WTC11 (cell line): ENCODE data around the gene PRKCZ. TPM values are rescaled to one million over a fixed set of nuclear protein-coding genes. Genes with fewer than 3 reads are reported as not detected.

Experiments used
- ATAC-seq: fragments of 200-7000 bp; cut with Tn5 transposase; 2 replicates; pipeline ENCODE4 v1.10.0; 2021; ENCODE audit warnings: mild to moderate bottlenecking, moderate library complexity
- CTCF ChIA-PET: fragments of 300-600 bp; sonication (Branson Sonifier 250); formaldehyde crosslinking; loops from one replicate; lab custom pipeline; 2021; ENCODE audit warnings: antibody characterized with exemption; lab: Charles Lee
- POLR2A ChIA-PET: fragments of 350-600 bp; sonication (Branson Sonifier 250); formaldehyde crosslinking; loops from one replicate; lab custom pipeline; 2021; ENCODE audit warnings: antibody characterized with exemption; lab: Charles Lee
- DNase-seq: peaks from one replicate; pipeline ENCODE4 v3.0.0; 2021; ENCODE audit warnings: low spot score
- H3K27ac Mint-ChIP-seq: 2 replicates; pipeline ENCODE4 v1.8.0; 2021; ENCODE audit warnings: mixed read lengths
- H3K27me3 Mint-ChIP-seq: 2 replicates; pipeline ENCODE4 v1.8.0; 2021; ENCODE audit warnings: low read depth, mild to moderate bottlenecking, moderate library complexity, mixed read lengths
- H3K36me3 Mint-ChIP-seq: 2 replicates; pipeline ENCODE4 v1.8.0; 2021; ENCODE audit warnings: mixed read lengths
- H3K4me1 Mint-ChIP-seq: 2 replicates; pipeline ENCODE4 v1.8.0; 2022; ENCODE audit warnings: mixed read lengths
- H3K4me3 Mint-ChIP-seq: 2 replicates; pipeline ENCODE4 v1.8.0; 2021; ENCODE audit warnings: mild to moderate bottlenecking, moderate library complexity, mixed read lengths
- H3K9me3 Mint-ChIP-seq: 2 replicates; pipeline ENCODE4 v1.8.0; 2021; ENCODE audit warnings: mixed read lengths
- AFF4 ChIP-seq: sonication (generic); formaldehyde crosslinking; IDR thresholded peaks from 2 replicates; pipeline ENCODE4 v1.8.1; 2023; ENCODE audit warnings: mild to moderate bottlenecking, missing genetic modification reagents, borderline replicate concordance
- ATF1 ChIP-seq: sonication (generic); formaldehyde crosslinking; IDR thresholded peaks from 2 replicates; pipeline ENCODE4 v1.8.1; 2023; ENCODE audit warnings: mild to moderate bottlenecking, moderate library complexity, missing genetic modification reagents
- CDX4 ChIP-seq: fragments of 250-450 bp; sonication (Bioruptor Pico); IDR thresholded peaks from 2 replicates; pipeline ENCODE4 v1.9.0; 2021; ENCODE audit warnings: moderate library complexity, mild to moderate bottlenecking, inconsistent platforms, borderline replicate concordance
- CREB1 ChIP-seq: sonication (generic); formaldehyde crosslinking; IDR thresholded peaks from 2 replicates; pipeline ENCODE4 v1.8.0; 2023; ENCODE audit warnings: mild to moderate bottlenecking, missing genetic modification reagents
- CREM ChIP-seq: sonication (generic); formaldehyde crosslinking; IDR thresholded peaks from 2 replicates; pipeline ENCODE4 v1.8.1; 2022; ENCODE audit warnings: mild to moderate bottlenecking, missing genetic modification reagents, moderate library complexity
- E2F5 ChIP-seq: sonication (generic); formaldehyde crosslinking; IDR thresholded peaks from 2 replicates; pipeline ENCODE4 v1.8.1; 2022; ENCODE audit warnings: mild to moderate bottlenecking, moderate library complexity, missing genetic modification reagents
- EMX1 ChIP-seq: fragments of 250-450 bp; sonication (Bioruptor Pico); IDR thresholded peaks from 2 replicates; pipeline ENCODE4 v1.8.0; 2021; ENCODE audit warnings: mild to moderate bottlenecking
- ETV6 ChIP-seq: sonication (generic); formaldehyde crosslinking; IDR thresholded peaks from 2 replicates; pipeline ENCODE4 v1.8.1; 2022; ENCODE audit warnings: mild to moderate bottlenecking, missing genetic modification reagents
- GABPB1 ChIP-seq: sonication (generic); formaldehyde crosslinking; IDR thresholded peaks from 2 replicates; pipeline ENCODE4 v1.8.1; 2023; ENCODE audit warnings: mild to moderate bottlenecking, missing genetic modification reagents
- GTF2I ChIP-seq: fragments of 250-450 bp; sonication (Bioruptor Pico); conservative IDR thresholded peaks from 2 replicates; pipeline ENCODE4 v1.4.0; 2021; ENCODE audit warnings: mild to moderate bottlenecking
- KAT7 ChIP-seq: sonication (generic); formaldehyde crosslinking; IDR thresholded peaks from 2 replicates; pipeline ENCODE4 v1.8.1; 2023; ENCODE audit warnings: missing genetic modification reagents, mild to moderate bottlenecking, borderline replicate concordance
- SMAD4 ChIP-seq: sonication (generic); formaldehyde crosslinking; IDR thresholded peaks from 2 replicates; pipeline ENCODE4 v1.8.0; 2022; ENCODE audit warnings: mild to moderate bottlenecking, missing genetic modification reagents
- TCF7 ChIP-seq: sonication (generic); formaldehyde crosslinking; IDR thresholded peaks from 2 replicates; pipeline ENCODE4 v1.8.0; 2022; ENCODE audit warnings: mild to moderate bottlenecking, low read depth, missing genetic modification reagents, moderate library complexity
- TP53 ChIP-seq: sonication (generic); formaldehyde crosslinking; IDR thresholded peaks from 2 replicates; pipeline ENCODE4 v1.8.1; 2023; ENCODE audit warnings: mild to moderate bottlenecking, missing genetic modification reagents
- ZNF232 ChIP-seq: sonication (generic); formaldehyde crosslinking; IDR thresholded peaks from 2 replicates; pipeline ENCODE4 v1.8.0; 2022; ENCODE audit warnings: mild to moderate bottlenecking, missing genetic modification reagents
- ZNF317 ChIP-seq: sonication (generic); formaldehyde crosslinking; IDR thresholded peaks from 2 replicates; pipeline ENCODE4 v1.8.1; 2023; ENCODE audit warnings: low read depth, mild to moderate bottlenecking, moderate library complexity, missing genetic modification reagents, borderline replicate concordance
- ZNF423 ChIP-seq: fragments of 250-450 bp; sonication (Bioruptor Pico); IDR thresholded peaks from 2 replicates; pipeline ENCODE4 v2.1.2; 2022; ENCODE audit warnings: mild to moderate bottlenecking, moderate library complexity
- ZNF425 ChIP-seq: fragments of 250-450 bp; sonication (Bioruptor Pico); conservative IDR thresholded peaks from 2 replicates; pipeline ENCODE4 v1.9.0; 2021; ENCODE audit warnings: mild to moderate bottlenecking
- ZNF532 ChIP-seq: fragments of 250-450 bp; sonication (Bioruptor Pico); IDR thresholded peaks from 2 replicates; pipeline ENCODE4 v1.9.0; 2021; ENCODE audit warnings: mild to moderate bottlenecking, borderline replicate concordance
- ZSCAN18 ChIP-seq: fragments of 250-450 bp; sonication (Bioruptor Pico); IDR thresholded peaks from 2 replicates; pipeline ENCODE4 v2.1.2; 2022; ENCODE audit warnings: mild to moderate bottlenecking, moderate library complexity
- total RNA-seq: library from RNA; stranded (reverse); gene quantifications from 3 replicates; pipeline ENCODE4 v1.2.3, GENCODE V29; 2021

Gene PRKCZ
- total RNA-seq, 1 experiment from 2014 or later: 52.5 TPM

GRCh38 chr1:2107586-2108212 is 57.5 kb downstream of the PRKCZ start:
- Mint-ChIP-seq H3K4me1 (peaks cover 7% of the 10 kb centered on the region), H3K9me3 (no peaks in the 10 kb centered on the region), H3K4me3 (no peak overlapping the region)
- DNase-seq: no peak
- POLR2A ChIA-PET: interaction anchor here (1.2 kb wide), 1 partner anchor 25 kb away, joined by 5 read pairs; no protein-coding TSS in a partner anchor
- no peak for TF ChIP-seq EMX1 (CRISPR knock-in tag)
- TF ChIP-seq CREM (CRISPR knock-in tag): no peak
- TF ChIP-seq GABPB1 (CRISPR knock-in tag): no peak
- no peak for TF ChIP-seq ZNF425 (CRISPR knock-in tag)
- no peak for TF ChIP-seq AFF4
- TF ChIP-seq CDX4 (CRISPR knock-in tag): no peak
- no peak for TF ChIP-seq TCF7 (CRISPR knock-in tag)
- TF ChIP-seq ZNF423 (CRISPR knock-in tag): no peak
- no peak for TF ChIP-seq TP53 (CRISPR knock-in tag)
- TF ChIP-seq ZSCAN18 (CRISPR knock-in tag): no peak
- no peak for TF ChIP-seq ZNF232 (CRISPR knock-in tag)
- TF ChIP-seq GTF2I (CRISPR knock-in tag): no peak
- no peak for TF ChIP-seq SMAD4 (CRISPR knock-in tag)
- no peak for TF ChIP-seq KAT7 (CRISPR knock-in tag)
- TF ChIP-seq ATF1 (CRISPR knock-in tag): no peak
- TF ChIP-seq ZNF317: no peak
- TF ChIP-seq, all 79 proteins: peak for 0
- Mint-ChIP-seq H3K27ac (0 out of 2 replicates have a peak overlapping the region, but pooled peaks have one; percentile 23), H3K27me3 (no peaks in the 10 kb centered on the region), H3K36me3 (peaks cover 4% of the 10 kb centered on the region; the same call in 1 of the 2 replicates)
- ATAC-seq: no peak
- CTCF ChIA-PET: interaction anchor here (1.3 kb wide), 1 partner anchor 32 kb away, joined by 3 read pairs; no protein-coding TSS in a partner anchor

- no peak overlapping the region for H3K4me3 Mint-ChIP-seq
- peak; percentile 81 for DNase-seq
- ATAC-seq: peak; percentile 83
- no peaks in the 10 kb centered on the region for H3K27me3 Mint-ChIP-seq
- CTCF ChIA-PET: interaction anchor here (0.5 to 1.7 kb wide), 21 partner anchors 8 to 185 kb away, joined by 3 to 49 read pairs (median 4); no protein-coding TSS in a partner anchor
- POLR2A ChIA-PET: interaction anchor here (1.2 kb wide), 1 partner anchor 24 kb away, joined by 5 read pairs; no protein-coding TSS in a partner anchor
- H3K4me1 Mint-ChIP-seq: peaks cover 7% of the 10 kb centered on the region
- H3K9me3 Mint-ChIP-seq: no peaks in the 10 kb centered on the region
- H3K27ac Mint-ChIP-seq: no peak overlapping the region
- H3K36me3 Mint-ChIP-seq: peaks cover 4% of the 10 kb centered on the region; the same call in 1 of the 2 replicates
- no peak for TF ChIP-seq ZNF317
- TF ChIP-seq GTF2I (CRISPR knock-in tag): no peak
- no peak for TF ChIP-seq E2F5 (CRISPR knock-in tag)
- no peak for TF ChIP-seq ZNF232 (CRISPR knock-in tag)
- TF ChIP-seq CREM (CRISPR knock-in tag): no peak
- no peak for TF ChIP-seq CREB1
- no peak for TF ChIP-seq ZNF532
- no peak for TF ChIP-seq ETV6 (CRISPR knock-in tag)
Measured at GRCh38 chr1:2108213-2108876, 58.1 kb downstream of the PRKCZ start.
